RWPE1 (cell line): ENCODE data around the gene C5AR1.
"Not testable (repeated sequence)": the region's sequence is repeated elsewhere in the genome, so short reads cannot be mapped to it uniquely, and the experiment has no call there.

ENCODE experiments used
- CTCF ChIA-PET: fragments of 350-600 bp; sonication (Branson Sonifier 250); formaldehyde crosslinking; extraction: SDS; loops from one replicate; lab custom pipeline; 2021; lab: Yijun Ruan, JAX
- POLR2A ChIA-PET: fragments of 400-600 bp; formaldehyde crosslinking; extraction: SDS; loops from one replicate; lab custom pipeline; 2020; ENCODE audit warnings: antibody characterized with exemption; ENCODE audit not compliant: low non-redundant PET; lab: Yijun Ruan, JAX
- DNase-seq: peaks from one replicate; pipeline ENCODE4 v3.0.0; 2012; ENCODE audit warnings: low spot score
- H3K27ac ChIP-seq: fragments of 450-650 bp; 2 replicates; pipeline ENCODE4 v1.5.1; 2017
- TF ChIP-seq, protein P1 (sequence below): fragments of 450-650 bp; conservative IDR thresholded peaks from 2 replicates; pipeline ENCODE4 v1.5.1; 2017; ENCODE audit warnings: low read depth, mild to moderate bottlenecking

The C5AR1 gene

GRCh38 chr19:47358936-47359335, 49.3 kb downstream of the C5AR1 start:
- TF ChIP-seq, protein P1, sequence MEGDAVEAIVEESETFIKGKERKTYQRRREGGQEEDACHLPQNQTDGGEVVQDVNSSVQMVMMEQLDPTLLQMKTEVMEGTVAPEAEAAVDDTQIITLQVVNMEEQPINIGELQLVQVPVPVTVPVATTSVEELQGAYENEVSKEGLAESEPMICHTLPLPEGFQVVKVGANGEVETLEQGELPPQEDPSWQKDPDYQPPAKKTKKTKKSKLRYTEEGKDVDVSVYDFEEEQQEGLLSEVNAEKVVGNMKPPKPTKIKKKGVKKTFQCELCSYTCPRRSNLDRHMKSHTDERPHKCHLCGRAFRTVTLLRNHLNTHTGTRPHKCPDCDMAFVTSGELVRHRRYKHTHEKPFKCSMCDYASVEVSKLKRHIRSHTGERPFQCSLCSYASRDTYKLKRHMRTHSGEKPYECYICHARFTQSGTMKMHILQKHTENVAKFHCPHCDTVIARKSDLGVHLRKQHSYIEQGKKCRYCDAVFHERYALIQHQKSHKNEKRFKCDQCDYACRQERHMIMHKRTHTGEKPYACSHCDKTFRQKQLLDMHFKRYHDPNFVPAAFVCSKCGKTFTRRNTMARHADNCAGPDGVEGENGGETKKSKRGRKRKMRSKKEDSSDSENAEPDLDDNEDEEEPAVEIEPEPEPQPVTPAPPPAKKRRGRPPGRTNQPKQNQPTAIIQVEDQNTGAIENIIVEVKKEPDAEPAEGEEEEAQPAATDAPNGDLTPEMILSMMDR, result no peak
- H3K27ac ChIP-seq, result no peak overlapping the region
- no peak for DNase-seq
- ChIA-PET CTCF (interaction anchor here (1.2 kb wide), 1 partner anchor 10 kb away, joined by 5 read pairs; no protein-coding TSS in a partner anchor), POLR2A (interaction anchor here (1.3 kb wide), 1 partner anchor 10 kb away, joined by 3 read pairs; the partner anchor contains the start of gene DHX34)

- ChIA-PET CTCF (no interaction called here), POLR2A (no interaction called here)
- TF ChIP-seq, protein P1, result no peak
- no peak for DNase-seq
- no peak overlapping the region for H3K27ac ChIP-seq
Observed at GRCh38 chr19:47362321-47362720, 52.7 kb downstream of the C5AR1 start.

GRCh38 chr19:47363758-47364531, 54.3 kb downstream of the C5AR1 start:
- CTCF ChIA-PET, result no interaction called here
- no peak overlapping the region for H3K27ac ChIP-seq
- POLR2A ChIA-PET, result no interaction called here
- TF ChIP-seq, protein P1, result no peak
- DNase-seq, result no peak

DNA sequence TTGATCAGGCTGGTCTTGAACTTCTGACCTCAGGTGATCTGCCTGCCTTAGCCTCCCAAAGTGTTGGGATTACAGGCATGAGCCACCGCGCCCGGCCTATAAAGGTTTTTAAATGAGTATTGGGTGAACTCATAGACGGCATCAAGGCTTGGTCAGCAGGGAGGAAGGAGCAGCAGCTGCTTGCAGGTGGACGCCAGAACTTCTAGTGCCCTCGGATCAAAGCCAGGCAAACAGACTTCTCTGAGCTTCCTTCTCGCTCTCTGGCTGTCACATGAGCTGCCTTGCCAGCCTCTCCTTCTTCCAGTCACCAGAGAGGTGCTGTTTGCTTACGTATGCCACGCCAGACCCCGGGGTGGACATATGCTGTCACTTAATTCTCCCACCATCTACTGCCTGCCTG, 55.8 kb downstream of the C5AR1 start:
- H3K27ac ChIP-seq, POLR2A ChIA-PET, DNase-seq: not testable (repeated sequence)
- CTCF ChIA-PET, result interaction anchor here (0.6 kb wide), 1 partner anchor 10 kb away, joined by 4 read pairs; no protein-coding TSS in a partner anchor

- ChIA-PET POLR2A (no interaction called here), CTCF (interaction anchor here (0.6 to 1.1 kb wide), 2 partner anchors 21 to 72 kb away, joined by 3 read pairs; partner anchors contain the start of gene DHX34)
- TF ChIP-seq, protein P1, result no peak
- no peak for DNase-seq
- peak overlapping the region; percentile 0; the same call in 1 of the 2 replicates for H3K27ac ChIP-seq
Observed at GRCh38 chr19:47370045-47370611, 60.5 kb downstream of the C5AR1 start.

DNA sequence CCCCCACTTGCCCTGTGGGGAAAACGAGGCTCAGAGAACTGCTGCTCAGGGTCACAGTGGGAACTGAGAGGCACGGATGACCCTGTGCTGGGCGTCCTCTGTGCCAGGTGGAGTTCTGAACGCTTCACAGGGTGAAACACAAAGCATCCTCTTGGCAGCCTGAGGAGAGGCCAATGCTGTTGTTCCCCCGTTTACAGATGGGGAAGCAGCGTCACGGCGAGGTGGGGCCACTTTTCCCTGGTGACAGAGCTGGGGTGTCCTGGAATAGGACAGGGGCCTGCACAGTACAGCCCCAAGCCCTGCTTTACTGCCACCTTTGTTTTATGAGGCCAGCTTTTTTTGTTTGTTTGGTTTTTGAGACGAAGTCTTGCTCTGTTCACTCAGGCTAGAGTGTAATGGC, 61.6 kb downstream of the C5AR1 start:
- no peak for DNase-seq
- peak overlapping the region; percentile 7; the same call in 1 of the 2 replicates for H3K27ac ChIP-seq
- POLR2A ChIA-PET, result no interaction called here
- TF ChIP-seq, protein P1, result no peak
- CTCF ChIA-PET, result interaction anchor here (0.6 to 1.1 kb wide), 3 partner anchors 22 to 229 kb away, joined by 3 read pairs; partner anchors contain the start of gene DHX34
